Activated T-helper 1 cell treated with anti-CD3 and anti-CD28 coated beads, Interleukin-12 subunit alpha, Interleukin-12 subunit beta, Interleukin-2, Interleukin-4 antibody, amounts not matched to agents 30 ng/mL and 10 ng/mL and 1 ng/mL, durations not matched to agents 14 hours and 24 hours and 36 hours (primary cell): Measurements from ENCODE around the gene ATP2B3. TPM values are rescaled to one million over a fixed set of nuclear protein-coding genes. Genes with fewer than 3 reads are reported as not detected.

Source experiments
- DNase-seq: peaks from one replicate; pipeline ENCODE4 v3.0.0; 2021; ENCODE audit warnings: low spot score
- H3K27ac Mint-ChIP-seq: one replicate; pipeline ENCODE4 v1.8.0; 2021; ENCODE audit warnings: mild to moderate bottlenecking, mixed read lengths
- H3K27me3 Mint-ChIP-seq: one replicate; pipeline ENCODE4 v1.8.0; 2022; ENCODE audit warnings: mild to moderate bottlenecking, moderate library complexity, mixed read lengths; ENCODE audit not compliant: insufficient read depth
- H3K36me3 Mint-ChIP-seq: one replicate; pipeline ENCODE4 v1.8.0; 2021; ENCODE audit warnings: low read depth, mixed read lengths
- H3K4me1 Mint-ChIP-seq: one replicate; pipeline ENCODE4 v1.8.0; 2021; ENCODE audit warnings: low read depth, mixed read lengths
- H3K4me3 Mint-ChIP-seq: one replicate; pipeline ENCODE4 v1.8.0; 2021; ENCODE audit warnings: mild to moderate bottlenecking, moderate library complexity, mixed read lengths
- H3K9me3 Mint-ChIP-seq: one replicate; pipeline ENCODE4 v1.8.0; 2021; ENCODE audit warnings: mixed read lengths
- intact Hi-C: fragments of 100-400 bp; cut with micrococcal nuclease; formaldehyde crosslinking; loops from one replicate; pipeline ENCODE4 v1.15.1; 2024
- total RNA-seq: library from RNA; stranded (reverse); gene quantifications from 2 replicates; pipeline ENCODE4 v1.2.3, GENCODE V29; 2022

ATP2B3 gene
- total RNA-seq, 1 donor from 2014 or later: 0.05 TPM

DNA sequence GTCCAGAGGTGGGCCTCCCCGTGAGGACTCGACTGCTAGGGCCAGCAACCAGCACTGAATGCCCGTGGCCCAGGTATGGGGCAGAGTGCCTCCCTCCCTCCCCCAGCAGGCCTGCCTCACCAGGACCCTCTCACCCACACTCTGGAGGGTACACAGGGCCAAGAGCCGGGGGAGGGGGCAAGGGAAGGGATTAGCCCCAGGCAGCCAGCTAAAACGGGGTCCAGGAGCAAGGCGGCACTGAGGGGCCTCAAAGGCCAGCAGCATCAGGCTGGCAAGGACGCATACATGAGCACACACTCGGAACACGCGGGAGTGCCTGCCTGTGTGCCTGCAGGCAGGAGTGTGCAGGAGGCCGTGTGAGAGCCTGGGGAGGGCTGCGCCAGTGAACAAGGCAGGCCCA lies 111.2 kb downstream of the ATP2B3 start:
- peaks cover 6% of the 10 kb centered on the region for H3K27me3 Mint-ChIP-seq
- H3K4me3 Mint-ChIP-seq: no peak overlapping the region
- H3K4me1 Mint-ChIP-seq: no peaks in the 10 kb centered on the region
- H3K9me3 Mint-ChIP-seq: no peaks in the 10 kb centered on the region
- intact Hi-C loops: no loop called here
- H3K36me3 Mint-ChIP-seq: no peaks in the 10 kb centered on the region
- H3K27ac Mint-ChIP-seq: no peak overlapping the region
- no peak for DNase-seq

DNA sequence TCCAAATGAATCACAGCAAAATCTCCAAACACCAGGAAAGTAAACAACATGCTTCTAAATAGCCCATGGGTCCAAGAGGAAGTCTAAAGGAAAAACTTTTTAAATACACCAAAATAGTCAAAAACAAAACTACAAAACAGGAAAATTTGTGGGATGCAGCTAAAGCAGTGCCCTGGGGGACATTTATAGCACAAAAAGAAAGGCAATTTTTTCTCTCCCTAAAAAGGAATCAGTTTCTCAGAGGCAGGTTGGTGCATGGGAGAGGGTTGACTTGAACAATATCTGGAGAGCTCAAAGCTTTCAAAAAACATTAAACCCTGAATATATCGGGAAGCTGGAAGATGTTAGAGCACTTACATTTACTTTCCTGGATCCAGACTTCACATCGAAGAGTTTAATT lies 113.9 kb downstream of the ATP2B3 start:
- H3K9me3 Mint-ChIP-seq: no peaks in the 10 kb centered on the region
- H3K36me3 Mint-ChIP-seq: no peaks in the 10 kb centered on the region
- intact Hi-C loops: no loop called here
- no peaks in the 10 kb centered on the region for H3K4me1 Mint-ChIP-seq
- no peak for DNase-seq
- H3K4me3 Mint-ChIP-seq: no peak overlapping the region
- H3K27ac Mint-ChIP-seq: no peak overlapping the region
- H3K27me3 Mint-ChIP-seq: peaks cover 6% of the 10 kb centered on the region

DNA sequence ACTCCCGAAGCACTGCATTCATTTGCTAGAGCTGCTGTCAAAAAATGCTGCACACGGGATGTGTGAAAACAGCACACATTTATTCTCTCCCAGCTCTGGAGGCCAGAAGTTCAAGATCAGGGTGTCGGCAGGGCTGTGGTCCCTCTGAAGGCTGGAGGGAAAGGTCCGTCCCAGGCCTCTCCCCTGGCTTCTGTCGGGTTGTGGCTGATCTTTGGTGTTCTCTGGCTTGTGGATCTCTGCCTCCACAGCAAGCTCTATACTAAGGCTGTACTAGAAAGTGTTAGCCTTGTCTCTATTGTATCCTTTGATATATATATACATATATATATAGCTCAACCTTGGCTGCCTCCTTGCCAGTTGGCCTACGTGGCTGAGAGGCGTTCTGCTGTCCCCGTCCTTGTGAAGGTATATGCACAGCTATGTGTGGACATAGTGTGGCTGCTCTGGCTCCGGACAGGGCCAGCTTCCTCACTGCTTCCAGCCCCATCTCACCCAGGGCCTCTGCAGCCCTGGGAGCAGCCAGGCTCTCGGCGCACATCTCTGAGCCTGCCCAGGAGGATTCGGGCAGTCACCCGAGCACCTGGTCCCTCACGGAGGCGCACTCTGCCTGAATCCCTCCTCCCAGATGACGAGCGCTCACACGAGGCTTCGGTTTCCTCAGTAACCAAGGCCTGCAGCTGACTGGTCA lies 114.6 kb downstream of the ATP2B3 start:
- no peak for DNase-seq
- H3K27me3 Mint-ChIP-seq: peaks cover 6% of the 10 kb centered on the region

More for the DNA sequence above, 114.6 kb downstream of the ATP2B3 start:
- no peaks in the 10 kb centered on the region for H3K4me1 Mint-ChIP-seq
- H3K27ac Mint-ChIP-seq: no peak overlapping the region
- no peaks in the 10 kb centered on the region for H3K9me3 Mint-ChIP-seq
- H3K36me3 Mint-ChIP-seq: no peaks in the 10 kb centered on the region
- H3K4me3 Mint-ChIP-seq: no peak overlapping the region
- intact Hi-C loops: no loop called here

Other genes with a start within 250 kb of the ATP2B3 start
- not detected in 2 replicates for gene PNMA6F, start 195.9 kb upstream of the ATP2B3 start, total RNA-seq
- 22.1 and 22.5 TPM in 2 replicates for gene ZNF275, start 183.5 kb upstream of the ATP2B3 start, total RNA-seq
- not detected in 2 replicates for gene PNMA6E, start 116.3 kb upstream of the ATP2B3 start, total RNA-seq
- 2.4 and 2.5 TPM in 2 replicates for gene ZFP92, start 106.2 kb upstream of the ATP2B3 start, total RNA-seq
- 0.83 and 1.3 TPM in 2 replicates for gene TREX2, start 71.6 kb upstream of the ATP2B3 start, total RNA-seq
- 62.7 and 68.2 TPM in 2 replicates for gene HAUS7, start 47.1 kb upstream of the ATP2B3 start, total RNA-seq
- not detected in 2 replicates for gene BGN, start 22.7 kb upstream of the ATP2B3 start, total RNA-seq
- 28.0 and 29.3 TPM in 2 replicates for gene CCNQ, start 81.5 kb downstream of the ATP2B3 start, total RNA-seq
- gene DUSP9, start 129.6 kb downstream of the ATP2B3 start, total RNA-seq: 0.10 TPM in 2 replicates
- gene PNCK, start 156.2 kb downstream of the ATP2B3 start, total RNA-seq: 0.15 TPM in 1 of 2 replicates, not detected in the other
- 5.9 and 6.0 TPM in 2 replicates for gene SLC6A8, start 170.3 kb downstream of the ATP2B3 start, total RNA-seq
- 156 and 166 TPM in 2 replicates for gene BCAP31, start 206.7 kb downstream of the ATP2B3 start, total RNA-seq
- gene ABCD1, start 207.2 kb downstream of the ATP2B3 start, total RNA-seq: 8.4 TPM in 2 replicates
- 0.21 and 0.81 TPM in 2 replicates for gene PLXNB3, start 246.6 kb downstream of the ATP2B3 start, total RNA-seq